ENCODE results near the gene DHX8.

The DHX8 gene

DNA sequence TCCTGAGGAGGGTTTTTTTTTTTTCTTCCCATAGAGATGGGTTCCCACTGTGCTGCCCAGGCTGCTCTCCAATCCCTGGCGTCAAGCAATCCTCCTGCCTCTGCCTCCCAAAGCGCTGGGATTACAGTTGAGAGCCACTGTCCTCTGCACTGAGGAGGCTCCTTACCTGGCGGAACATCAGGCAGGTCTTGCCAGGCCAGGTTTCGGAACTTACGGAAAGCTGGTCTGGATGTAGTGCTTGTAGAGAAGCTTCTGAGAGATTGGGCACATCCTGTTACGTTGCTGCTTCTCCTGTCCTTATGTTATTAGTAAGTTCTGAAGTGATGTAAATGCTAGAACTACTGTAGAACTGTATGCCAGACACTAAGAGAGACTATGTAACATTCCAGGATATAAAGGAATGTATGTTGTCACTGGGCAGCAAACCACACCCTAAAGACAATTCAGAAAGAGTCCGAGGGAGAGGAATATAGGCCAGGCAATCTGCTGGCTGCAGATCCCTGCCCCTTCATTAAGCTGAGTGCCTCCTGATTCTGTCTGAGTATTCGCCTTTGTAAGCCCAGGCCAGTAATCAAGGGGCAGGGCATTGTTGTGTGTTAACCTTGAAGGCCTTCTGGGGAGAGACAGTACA, 41.3 kb downstream of the DHX8 start:
- ATAC-seq (no peak), DNase-seq (no peak)
- H3K4me1 Mint-ChIP-seq = no peaks in the 10 kb centered on the region
- no peak overlapping the region for H3K4me3 Mint-ChIP-seq
- no peaks in the 10 kb centered on the region for H3K9me3 Mint-ChIP-seq
- no peak overlapping the region for H3K27ac Mint-ChIP-seq
- no peaks in the 10 kb centered on the region for H3K27me3 Mint-ChIP-seq
- H3K36me3 Mint-ChIP-seq (ENCODE audit: low read depth) = peaks cover 27% of the 10 kb centered on the region

- ATAC-seq (no peak), DNase-seq (no peak)
- no peaks in the 10 kb centered on the region for H3K4me1 Mint-ChIP-seq
- H3K9me3 Mint-ChIP-seq = no peaks in the 10 kb centered on the region
- no peak overlapping the region for H3K27ac Mint-ChIP-seq
- H3K27me3 Mint-ChIP-seq = no peaks in the 10 kb centered on the region
- peaks cover 18% of the 10 kb centered on the region for H3K36me3 Mint-ChIP-seq (ENCODE audit: low read depth)
- H3K4me3 Mint-ChIP-seq = no peak overlapping the region
These were observed 43.3 kb downstream of the DHX8 start for GRCh38 chr17:43526886-43527648.

DNA sequence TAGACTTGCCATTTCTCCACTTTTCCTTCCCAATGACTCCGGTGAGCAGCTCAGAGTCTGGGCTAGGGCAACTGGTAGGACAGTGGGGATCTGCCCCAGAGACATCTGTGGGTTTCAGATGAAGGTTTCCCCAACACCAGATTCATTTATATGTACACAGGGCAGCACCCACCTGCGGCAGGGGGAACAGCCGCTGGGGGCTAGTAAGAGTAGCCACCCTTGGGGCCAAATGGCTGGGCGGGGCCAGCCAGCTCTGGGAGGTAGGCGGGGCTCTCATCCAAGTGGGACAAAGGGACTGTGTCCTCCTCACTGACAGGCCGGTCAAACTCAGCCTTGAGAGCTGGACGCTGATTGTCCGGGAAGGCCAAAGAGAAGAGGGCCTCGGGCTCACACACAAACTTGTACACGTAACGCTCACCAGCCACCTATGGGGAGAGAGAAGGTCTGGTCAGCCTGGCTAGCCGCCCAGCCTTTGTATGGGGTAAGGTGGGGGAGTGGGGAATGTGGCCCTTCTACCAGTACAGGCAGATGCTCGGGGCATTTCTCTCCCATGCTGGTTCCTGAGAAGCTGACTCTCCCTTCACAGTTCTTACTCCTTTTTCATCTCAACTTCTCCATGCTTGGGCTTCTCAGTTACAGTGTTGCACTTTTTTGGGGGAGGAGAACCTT, 44.7 kb downstream of the DHX8 start:
- no peak overlapping the region for H3K27ac Mint-ChIP-seq
- no peaks in the 10 kb centered on the region for H3K27me3 Mint-ChIP-seq
- no peaks in the 10 kb centered on the region for H3K9me3 Mint-ChIP-seq

DNA sequence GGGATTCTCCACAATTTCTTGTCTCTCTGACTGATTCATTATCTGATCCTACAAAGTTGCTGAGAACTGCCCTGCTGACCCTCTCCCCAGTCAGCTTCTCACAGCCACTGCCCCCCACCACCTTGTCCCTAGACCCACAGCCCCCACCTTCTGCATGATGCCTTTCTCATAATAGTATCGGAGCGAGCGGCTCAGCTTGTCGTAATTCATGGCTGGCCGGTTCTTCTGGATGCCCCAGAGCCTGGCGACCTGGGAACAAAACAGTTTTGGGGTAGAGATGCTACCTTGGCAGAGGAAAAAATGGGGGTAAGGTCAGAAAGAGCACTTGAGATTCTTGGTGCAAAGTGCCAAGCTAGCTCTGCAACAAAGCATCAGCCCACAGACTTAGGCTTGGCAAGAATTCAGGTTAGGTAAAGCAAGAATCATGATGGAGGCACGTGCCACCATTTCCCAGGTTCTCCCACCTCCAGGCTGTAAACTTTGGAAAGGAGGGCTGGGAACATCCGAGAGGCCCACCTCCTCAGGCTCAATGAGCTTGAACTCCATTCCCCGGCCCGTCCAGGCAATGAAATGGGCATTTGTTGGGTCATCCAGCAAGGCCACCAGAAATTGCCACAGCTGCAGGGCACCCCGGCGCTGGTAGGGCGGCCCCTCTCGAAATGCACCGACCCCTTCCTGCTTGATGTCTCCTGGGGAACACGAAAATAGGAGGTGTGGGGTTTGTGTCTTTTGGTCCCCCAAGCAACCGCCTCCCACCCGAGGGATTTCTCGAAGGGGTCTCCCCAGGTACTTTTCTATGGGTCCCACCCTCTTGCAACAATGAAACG, 45.4 kb downstream of the DHX8 start:
- no peak overlapping the region for H3K27ac Mint-ChIP-seq
- H3K27me3 Mint-ChIP-seq = no peaks in the 10 kb centered on the region
- no peaks in the 10 kb centered on the region for H3K4me1 Mint-ChIP-seq
- H3K9me3 Mint-ChIP-seq = no peaks in the 10 kb centered on the region
- no peak for DNase-seq
- no peak overlapping the region for H3K4me3 Mint-ChIP-seq
- no peak for ATAC-seq
- peaks cover 8% of the 10 kb centered on the region for H3K36me3 Mint-ChIP-seq (ENCODE audit: low read depth)

More for the DNA sequence above, 44.7 kb downstream of the DHX8 start:
- peaks cover 12% of the 10 kb centered on the region for H3K36me3 Mint-ChIP-seq (ENCODE audit: low read depth)
- H3K4me1 Mint-ChIP-seq = no peaks in the 10 kb centered on the region
- ATAC-seq = no peak
- no peak overlapping the region for H3K4me3 Mint-ChIP-seq
- no peak for DNase-seq

DNA sequence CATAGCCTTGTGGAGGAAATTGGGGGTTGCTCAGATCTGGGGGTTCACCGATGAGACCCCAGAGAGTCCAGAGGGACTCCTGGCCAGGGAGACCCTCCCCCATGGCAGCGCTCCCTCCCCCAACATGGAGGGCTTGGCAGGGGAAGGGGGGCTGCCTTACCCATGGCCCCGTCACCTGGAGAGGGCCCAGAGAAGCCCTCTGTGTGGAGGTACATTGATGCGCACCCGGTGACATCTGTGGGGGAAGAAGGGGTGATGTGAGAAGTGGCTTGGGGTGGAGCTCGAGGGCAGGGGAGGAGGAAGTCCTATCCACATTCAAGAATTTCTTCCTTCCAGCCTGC, 46.1 kb downstream of the DHX8 start:
- no peaks in the 10 kb centered on the region for H3K4me1 Mint-ChIP-seq
- H3K4me3 Mint-ChIP-seq = no peak overlapping the region
- DNase-seq = no peak
- H3K36me3 Mint-ChIP-seq (ENCODE audit: low read depth) = peaks cover 2% of the 10 kb centered on the region
- ATAC-seq = no peak
- no peaks in the 10 kb centered on the region for H3K9me3 Mint-ChIP-seq
- no peak overlapping the region for H3K27ac Mint-ChIP-seq
- H3K27me3 Mint-ChIP-seq = no peaks in the 10 kb centered on the region

GRCh38 chr17:43530288-43531081, 46.7 kb downstream of the DHX8 start:
- no peak for ATAC-seq
- Mint-ChIP-seq H3K27me3 (no peaks in the 10 kb centered on the region), H3K4me1 (no peaks in the 10 kb centered on the region), H3K9me3 (no peaks in the 10 kb centered on the region), H3K27ac (no peak overlapping the region), H3K4me3 (no peak overlapping the region), H3K36me3 (ENCODE audit: low read depth) (no peaks in the 10 kb centered on the region)
- DNase-seq = no peak

DNA sequence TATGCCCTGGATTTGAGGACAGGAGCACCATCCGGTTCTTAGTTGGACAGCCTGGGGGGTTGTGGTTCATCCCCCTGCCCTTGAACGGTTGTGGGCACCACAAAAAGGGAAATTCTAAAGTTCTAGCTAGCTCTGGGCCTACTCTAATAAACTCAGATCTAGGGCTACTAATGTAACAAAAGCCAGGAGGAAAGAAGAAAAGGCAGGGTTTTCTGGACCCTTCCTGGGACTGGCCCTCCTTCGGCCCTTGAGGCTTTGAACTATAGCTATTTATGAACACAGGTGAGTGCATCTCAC, 47.3 kb downstream of the DHX8 start:
- Mint-ChIP-seq H3K4me1 (peaks cover 1% of the 10 kb centered on the region), H3K27me3 (no peaks in the 10 kb centered on the region), H3K4me3 (no peak overlapping the region), H3K9me3 (no peaks in the 10 kb centered on the region), H3K36me3 (ENCODE audit: low read depth) (no peaks in the 10 kb centered on the region), H3K27ac (no peak overlapping the region)
- DNase-seq (no peak), ATAC-seq (no peak)

DNA sequence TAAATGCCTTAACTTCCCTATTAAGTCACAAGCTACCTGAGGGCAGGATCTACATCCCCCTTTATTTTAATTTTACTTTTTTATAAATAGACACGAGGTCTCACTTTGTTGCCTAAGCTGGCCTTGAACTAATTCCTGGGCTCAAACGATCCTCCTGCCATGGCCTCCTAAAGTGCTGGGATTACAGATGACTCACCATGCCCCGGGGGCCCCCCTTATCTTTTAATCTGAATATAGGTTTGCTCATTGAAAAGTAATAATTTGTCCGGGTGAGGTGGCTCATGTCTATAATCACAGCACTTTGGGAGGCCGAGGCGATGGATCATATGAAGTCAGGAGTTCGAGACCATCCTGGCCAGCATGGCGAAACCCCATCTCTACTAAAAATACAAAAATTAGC, 48.2 kb downstream of the DHX8 start:
- Mint-ChIP-seq H3K4me3 (no peak overlapping the region), H3K36me3 (ENCODE audit: low read depth) (no peaks in the 10 kb centered on the region), H3K27me3 (no peaks in the 10 kb centered on the region), H3K9me3 (no peaks in the 10 kb centered on the region), H3K4me1 (peaks cover 7% of the 10 kb centered on the region), H3K27ac (no peak overlapping the region)
- no peak for DNase-seq
- ATAC-seq = peak; percentile 30

DNA sequence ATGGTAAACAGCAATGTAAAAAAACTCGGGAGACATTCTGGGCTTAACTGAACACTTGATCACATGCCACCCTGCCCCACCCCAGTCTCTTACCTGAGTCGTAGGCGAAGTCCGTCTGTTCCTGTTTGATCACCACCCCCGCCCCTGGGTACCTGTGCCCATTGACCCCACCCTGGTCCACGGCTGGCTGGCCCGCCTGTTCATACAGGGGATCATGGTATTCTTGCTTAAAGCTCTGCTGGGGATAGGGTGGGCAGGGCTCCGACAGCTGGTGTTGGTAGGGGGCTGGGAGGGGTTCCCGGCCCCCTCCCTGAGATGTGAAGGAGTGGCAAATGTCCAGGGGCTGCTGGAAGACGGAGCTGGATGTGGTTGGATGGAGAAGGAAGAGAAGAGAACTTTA, 48.8 kb downstream of the DHX8 start:
- H3K27me3 Mint-ChIP-seq = no peaks in the 10 kb centered on the region
- no peak overlapping the region for H3K4me3 Mint-ChIP-seq
- DNase-seq (no peak), ATAC-seq (no peak)
- no peaks in the 10 kb centered on the region for H3K36me3 Mint-ChIP-seq (ENCODE audit: low read depth)
- H3K4me1 Mint-ChIP-seq = peaks cover 7% of the 10 kb centered on the region
- H3K27ac Mint-ChIP-seq = no peak overlapping the region
- H3K9me3 Mint-ChIP-seq = no peaks in the 10 kb centered on the region

- no peak for ATAC-seq
- Mint-ChIP-seq H3K27ac (no peak overlapping the region), H3K4me3 (no peak overlapping the region), H3K36me3 (ENCODE audit: low read depth) (no peaks in the 10 kb centered on the region), H3K4me1 (peaks cover 7% of the 10 kb centered on the region), H3K27me3 (no peaks in the 10 kb centered on the region), H3K9me3 (no peaks in the 10 kb centered on the region)
- no peak for DNase-seq
These were observed 49.9 kb downstream of the DHX8 start for GRCh38 chr17:43533699-43534098.

- Mint-ChIP-seq H3K36me3 (ENCODE audit: low read depth) (no peaks in the 10 kb centered on the region), H3K4me1 (peaks cover 7% of the 10 kb centered on the region), H3K4me3 (no peak overlapping the region), H3K27ac (no peak overlapping the region), H3K9me3 (no peaks in the 10 kb centered on the region), H3K27me3 (no peaks in the 10 kb centered on the region)
- DNase-seq = no peak
- ATAC-seq = no peak
These were observed 51.1 kb downstream of the DHX8 start for GRCh38 chr17:43534909-43535308.

DNA sequence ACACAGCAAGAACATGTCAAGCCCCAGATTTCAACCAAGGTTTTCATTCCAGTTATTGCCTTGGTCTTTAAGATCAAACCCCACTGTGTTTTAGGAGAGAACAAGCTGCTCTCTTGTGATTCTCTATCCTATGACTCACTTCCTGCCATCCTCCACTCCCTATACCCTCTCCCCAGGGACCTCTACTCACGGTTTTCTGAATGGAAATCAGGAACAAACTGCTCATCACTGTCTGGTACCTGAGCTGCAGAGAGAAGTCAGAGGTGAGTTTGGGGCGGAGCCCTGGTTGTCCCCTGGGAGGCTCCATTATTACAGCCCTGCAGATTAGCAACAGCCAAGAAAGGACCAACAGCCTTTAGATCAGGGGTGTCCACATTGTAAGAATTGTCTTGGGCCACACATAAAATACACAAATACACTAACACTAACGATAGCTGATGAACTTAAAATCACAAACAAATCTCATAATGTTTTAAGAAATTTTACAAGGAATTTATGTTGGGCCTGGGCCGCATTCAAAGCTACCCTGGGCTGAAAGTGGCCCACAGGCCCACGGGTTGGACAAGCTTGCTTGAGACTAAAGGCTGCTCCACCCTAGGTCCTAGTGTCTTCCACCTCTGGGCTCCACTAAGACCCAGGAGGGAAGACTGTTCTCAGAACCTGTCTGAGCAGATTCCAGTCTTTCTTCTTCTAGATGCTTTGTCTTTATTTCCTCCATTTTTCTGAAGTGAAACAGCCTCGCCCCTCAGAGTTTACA, 52.6 kb downstream of the DHX8 start:
- H3K27ac Mint-ChIP-seq = no peak overlapping the region
- no peak for ATAC-seq

DNA sequence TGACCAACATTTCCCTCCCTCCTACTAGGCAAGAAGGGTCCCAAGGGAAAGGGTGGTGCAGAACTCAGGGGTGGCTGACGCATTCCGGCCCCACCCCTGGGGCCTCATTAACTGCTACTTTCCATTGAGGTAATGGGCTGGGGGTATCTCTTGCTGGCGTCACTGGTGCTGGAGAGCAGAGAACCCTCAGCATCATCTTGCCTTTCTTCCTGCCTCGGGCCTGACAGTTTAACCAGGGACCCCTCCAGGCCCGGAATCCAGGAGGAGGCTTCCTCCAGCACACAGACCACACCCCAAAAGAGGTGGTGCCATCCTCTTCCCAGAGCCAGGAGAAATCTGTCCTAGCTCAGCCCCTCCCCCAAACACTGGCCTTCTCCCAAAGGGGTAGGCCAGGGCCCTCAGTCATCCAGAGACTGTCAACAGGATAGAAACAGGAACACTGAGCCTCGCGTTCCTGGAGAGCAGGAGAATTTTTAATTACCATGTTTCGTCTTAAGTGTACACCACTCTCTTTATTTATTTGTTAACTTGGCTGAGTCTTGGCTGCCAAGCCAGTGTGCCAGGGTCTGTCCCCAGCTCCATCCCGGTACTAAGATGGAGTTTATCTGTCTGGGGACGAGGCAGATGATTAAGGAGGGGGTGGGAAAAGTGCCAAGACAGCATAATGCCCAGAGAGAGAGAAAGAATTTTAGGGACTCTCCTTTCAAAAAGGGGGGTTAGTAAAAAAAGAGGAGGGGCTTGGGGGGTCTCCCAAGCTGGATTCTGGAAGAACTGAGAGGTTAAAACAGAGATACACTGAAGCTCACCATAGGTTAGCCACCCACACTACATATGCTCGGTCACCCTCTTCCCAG, 57.3 kb downstream of the DHX8 start:
- DNase-seq (no peak), ATAC-seq (no peak)
- H3K27me3 Mint-ChIP-seq = peaks cover 26% of the 10 kb centered on the region
- peaks cover 12% of the 10 kb centered on the region for H3K4me1 Mint-ChIP-seq
- no peaks in the 10 kb centered on the region for H3K9me3 Mint-ChIP-seq
- no peak overlapping the region for H3K27ac Mint-ChIP-seq
- no peak overlapping the region for H3K4me3 Mint-ChIP-seq
- H3K36me3 Mint-ChIP-seq (ENCODE audit: low read depth) = no peaks in the 10 kb centered on the region

More for the DNA sequence above, 52.6 kb downstream of the DHX8 start:
- no peak overlapping the region for H3K4me3 Mint-ChIP-seq
- H3K36me3 Mint-ChIP-seq (ENCODE audit: low read depth) = no peaks in the 10 kb centered on the region
- no peaks in the 10 kb centered on the region for H3K9me3 Mint-ChIP-seq
- no peaks in the 10 kb centered on the region for H3K27me3 Mint-ChIP-seq
- peaks cover 7% of the 10 kb centered on the region for H3K4me1 Mint-ChIP-seq
- no peak for DNase-seq
